Activated T-helper 1 cell treated with Interleukin-2 at 50 U/mL for 16 hours (primary cell): Measurements from ENCODE around the gene SLC15A1.
"Not testable (repeated sequence)": the region's sequence is repeated elsewhere in the genome, so short reads cannot be mapped to it uniquely, and the experiment has no call there.

Source experiments
- DNase-seq: peaks from one replicate; pipeline ENCODE4 v3.0.0-alpha.2; 2020; ENCODE audit warnings: low read depth

SLC15A1 gene

DNA sequence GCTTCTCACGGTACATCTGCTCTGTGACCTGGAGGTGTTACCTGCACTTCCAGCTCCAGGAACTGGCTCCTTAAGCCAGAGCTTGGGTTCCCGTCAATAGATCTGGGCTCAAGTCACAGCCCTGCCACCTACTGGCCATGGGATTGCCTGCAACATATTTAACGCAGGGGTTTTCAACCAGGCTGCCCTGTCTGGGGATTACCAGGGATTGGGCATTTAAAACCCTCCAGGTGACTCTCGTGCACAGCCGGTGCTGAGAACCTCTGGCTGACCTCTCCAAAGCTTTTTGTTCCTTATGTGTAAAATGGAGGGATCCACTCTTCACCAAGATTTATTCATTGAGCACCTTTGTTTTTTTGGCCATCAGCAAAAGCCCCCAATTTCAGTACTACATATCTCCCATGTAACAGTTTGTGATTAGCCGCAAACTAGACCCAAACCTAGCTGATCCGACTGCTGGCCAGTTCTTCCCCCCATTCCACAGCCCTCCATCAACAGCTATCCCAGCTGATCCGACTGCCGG is 98.9 kb downstream of the SLC15A1 start:
- DNase-seq = peak; percentile 36

DNA sequence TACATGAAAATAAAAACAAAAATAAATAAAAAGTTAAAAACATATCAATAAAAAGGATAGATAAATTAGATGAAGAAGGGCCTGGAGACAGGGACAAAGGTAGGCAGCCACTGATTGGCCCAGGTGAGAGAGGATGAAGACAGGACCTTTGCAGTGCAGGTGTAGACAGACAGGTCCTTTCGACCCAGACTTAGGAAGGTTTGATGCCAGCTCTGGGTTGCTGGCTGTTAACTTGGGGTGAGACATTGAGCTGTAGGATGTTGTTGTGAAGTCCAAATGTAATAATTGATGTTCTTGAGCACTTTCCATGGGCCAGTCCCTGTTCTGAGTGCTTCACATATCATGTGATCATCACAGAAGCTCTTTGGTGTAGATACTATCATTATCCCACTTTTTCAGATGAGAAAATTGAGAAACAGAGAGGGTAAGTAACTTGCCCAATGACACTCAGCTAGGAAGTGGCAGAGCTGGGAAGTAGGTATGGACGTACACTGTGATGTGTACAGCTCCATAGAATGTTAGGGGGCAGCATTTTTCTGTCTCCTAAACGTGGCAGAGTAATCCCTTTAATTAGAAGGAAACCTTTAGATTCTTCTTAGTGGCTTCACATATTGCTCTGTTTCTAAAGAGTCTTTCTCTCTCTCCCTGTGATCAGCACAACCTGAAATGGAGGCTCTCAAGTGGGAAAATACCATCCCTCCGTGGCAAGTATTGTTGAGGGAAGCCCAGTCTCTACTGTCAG is 99.6 kb downstream of the SLC15A1 start:
- no peak for DNase-seq

DNA sequence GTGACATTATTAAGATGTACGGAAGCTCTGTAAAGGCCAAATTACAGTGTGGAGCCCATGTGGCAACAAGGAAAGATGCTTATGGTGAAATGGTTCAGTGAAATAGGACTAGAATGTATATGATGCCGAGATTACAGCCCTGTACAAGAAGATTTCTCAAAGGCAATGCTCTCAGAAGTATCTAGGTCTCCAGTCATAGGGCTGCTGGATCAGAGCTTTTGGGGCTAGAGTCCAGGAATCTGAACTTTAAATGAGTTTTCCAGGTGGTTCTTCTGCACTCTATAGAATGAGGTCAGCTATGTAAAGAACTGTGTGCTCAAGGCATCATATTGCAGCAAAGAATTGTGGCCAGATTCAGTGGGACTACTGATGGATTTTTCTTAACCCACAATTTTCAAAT is 100.2 kb downstream of the SLC15A1 start:
- no peak for DNase-seq

DNA sequence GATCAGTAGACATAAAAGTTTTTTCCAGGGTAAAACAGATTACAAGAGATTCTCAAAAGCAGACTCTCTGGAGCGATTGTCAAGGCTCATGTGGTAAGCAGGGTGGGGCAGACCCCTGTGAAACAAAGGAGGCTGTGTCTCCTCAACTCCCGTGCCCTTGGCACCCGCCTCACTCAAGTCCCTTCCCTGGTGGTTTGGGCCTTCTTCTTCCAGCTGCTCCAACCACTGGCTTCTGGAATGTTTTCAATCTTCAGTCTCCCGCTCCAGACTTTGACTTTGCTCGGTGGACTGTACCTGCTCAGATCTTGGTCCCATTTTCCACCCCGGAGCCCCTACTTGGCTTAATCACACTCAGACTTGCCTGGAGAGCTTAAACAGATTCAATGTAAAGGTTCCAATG is 100.7 kb downstream of the SLC15A1 start:
- DNase-seq = no peak

DNA sequence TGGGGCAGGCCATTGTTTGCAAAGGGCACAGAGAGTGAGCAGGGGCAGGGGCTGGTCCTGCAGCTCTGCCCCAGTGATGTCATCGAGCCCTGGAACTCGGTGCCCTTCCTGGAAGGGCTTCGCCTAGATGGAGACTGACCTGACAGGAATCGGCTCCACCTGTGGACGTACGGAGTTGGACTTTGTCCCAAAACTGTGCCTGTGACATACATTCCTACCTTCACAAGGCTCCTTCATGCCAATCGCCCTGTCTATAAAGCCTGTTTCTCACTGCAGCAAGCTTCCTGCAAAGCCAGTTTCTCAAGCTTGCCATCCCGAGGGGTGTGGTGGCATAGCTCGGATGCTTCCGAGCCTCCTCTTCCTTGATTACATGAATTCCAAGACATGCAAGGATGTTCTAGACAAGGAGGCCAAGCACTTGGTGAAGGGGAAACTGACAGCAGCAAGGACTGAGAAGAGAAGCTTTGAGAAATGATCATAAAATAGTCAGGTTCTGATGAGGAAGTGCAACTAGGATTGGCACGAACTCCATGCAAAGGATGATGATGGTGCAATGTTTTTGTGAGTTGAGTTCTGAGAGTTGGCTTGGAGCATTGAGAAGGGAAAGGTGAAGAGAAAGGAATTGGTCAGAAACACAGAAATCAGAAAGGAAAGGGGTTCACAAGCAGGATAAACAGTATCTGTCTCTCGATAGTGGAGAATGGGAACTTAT is 101.9 kb downstream of the SLC15A1 start:
- no peak for DNase-seq

DNA sequence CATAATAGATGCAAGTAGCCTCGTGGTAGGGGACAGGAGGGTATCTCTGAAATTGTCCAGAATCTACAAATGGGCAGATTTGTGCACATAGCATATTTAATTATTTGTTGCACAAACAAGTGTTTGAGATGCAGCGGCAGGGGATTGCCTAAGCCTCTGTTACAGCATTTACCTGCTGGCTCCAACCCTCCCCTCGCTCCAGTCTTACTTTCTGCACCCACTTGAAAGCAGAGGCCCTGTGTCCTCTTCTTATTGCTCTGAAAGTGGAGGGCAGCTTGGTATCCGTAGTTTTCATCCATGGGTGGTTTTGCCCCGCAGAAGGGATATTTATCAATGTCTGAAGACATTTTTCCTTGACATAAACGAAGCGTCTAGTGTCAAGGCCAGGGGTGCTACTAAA is 102.6 kb downstream of the SLC15A1 start:
- DNase-seq = no peak

DNA sequence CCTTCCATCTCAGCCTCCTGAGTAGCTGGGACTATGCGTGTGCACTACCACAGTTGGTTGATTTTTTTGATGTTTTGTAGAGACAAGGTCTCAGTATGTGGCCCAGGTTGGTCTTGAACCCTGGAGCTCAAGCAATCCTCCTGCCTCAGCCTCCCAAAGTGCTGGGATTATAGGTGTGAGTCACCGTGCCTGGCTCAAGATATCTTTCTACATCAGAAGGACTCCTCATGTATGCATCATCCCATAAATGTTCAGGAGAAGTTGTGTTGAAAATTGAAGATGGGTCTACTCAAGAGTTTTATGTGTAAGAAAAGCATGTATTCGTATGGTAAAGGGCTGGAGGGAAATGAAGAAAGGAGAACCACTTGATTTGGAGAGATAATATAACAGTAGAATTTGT is 103.8 kb downstream of the SLC15A1 start:
- no peak for DNase-seq

DNA sequence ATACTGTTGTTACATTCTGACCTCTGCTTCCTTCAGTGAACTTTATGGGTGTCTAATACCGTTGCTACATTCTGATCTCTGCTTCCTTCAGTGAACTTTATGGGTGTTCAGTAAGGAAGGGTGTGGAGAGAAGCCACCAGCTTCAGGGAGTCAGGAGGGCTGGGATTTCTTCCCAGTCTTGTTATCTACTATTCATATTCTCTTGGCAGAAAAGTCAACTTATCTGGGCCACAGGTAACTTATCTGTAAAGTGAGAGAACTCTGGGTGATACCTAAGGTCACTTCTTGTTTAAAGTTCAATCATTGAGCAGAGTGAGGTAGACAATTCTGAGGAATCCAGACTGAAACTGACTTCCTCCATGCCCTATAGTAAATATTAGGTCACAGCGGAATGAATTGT is 104.3 kb downstream of the SLC15A1 start:
- DNase-seq = no peak

DNA sequence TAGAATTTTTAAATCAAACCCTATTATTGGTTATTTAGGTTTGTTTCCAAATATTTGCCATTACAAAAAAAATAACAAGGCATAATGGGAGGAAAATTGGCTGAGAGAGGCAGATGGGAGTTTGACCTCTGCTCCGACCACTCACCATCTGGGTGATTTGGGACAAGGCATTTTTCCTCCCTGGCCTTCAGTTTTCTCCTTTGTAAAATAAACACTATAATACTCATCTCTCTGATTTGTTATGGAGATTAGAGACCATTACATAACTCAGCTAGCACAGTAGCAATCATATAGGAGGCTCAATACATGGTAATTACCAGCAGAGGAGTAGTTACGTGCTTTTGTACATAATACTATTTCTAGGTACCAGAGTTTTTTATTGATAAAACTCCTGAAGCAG is 105.4 kb downstream of the SLC15A1 start:
- DNase-seq = no peak

DNA sequence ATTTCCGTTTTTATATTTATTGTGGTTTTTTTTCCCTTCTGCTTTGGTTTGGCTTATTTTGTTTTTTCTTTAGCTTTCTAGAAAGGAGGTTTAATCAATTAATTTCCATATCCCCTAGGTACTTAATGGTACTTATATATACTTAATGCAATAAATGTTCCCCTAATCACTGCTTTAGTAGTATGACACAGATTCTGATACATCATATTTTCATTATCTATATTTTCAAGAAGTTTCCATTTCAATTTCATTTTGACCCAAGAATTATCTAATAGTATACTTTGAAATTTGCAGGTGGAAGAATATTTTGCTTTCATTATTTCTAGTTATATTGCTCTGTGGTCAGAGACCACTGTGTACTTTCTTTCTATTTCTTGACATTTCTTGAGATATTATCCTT is 109.0 kb downstream of the SLC15A1 start:
- no peak for DNase-seq

DNA sequence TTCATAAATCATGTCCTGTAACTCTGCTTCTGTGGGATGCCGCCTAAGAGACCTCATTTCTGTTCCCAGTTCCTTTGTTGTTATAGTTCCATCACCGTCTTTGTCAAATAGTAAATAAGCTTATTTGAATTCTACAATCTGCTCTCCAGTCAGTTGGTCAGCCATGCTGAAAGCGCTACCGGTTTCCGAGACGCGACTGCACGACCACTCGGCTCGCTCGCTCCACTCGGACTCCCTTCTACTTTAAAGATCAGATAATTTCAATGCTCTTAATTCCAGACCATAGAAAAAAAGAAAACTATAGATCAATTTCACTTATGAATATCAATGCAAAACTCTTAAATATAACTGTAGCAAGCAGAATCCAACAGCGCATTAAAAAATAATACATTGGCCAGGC is 111.4 kb downstream of the SLC15A1 start:
- DNase-seq = no peak

DNA sequence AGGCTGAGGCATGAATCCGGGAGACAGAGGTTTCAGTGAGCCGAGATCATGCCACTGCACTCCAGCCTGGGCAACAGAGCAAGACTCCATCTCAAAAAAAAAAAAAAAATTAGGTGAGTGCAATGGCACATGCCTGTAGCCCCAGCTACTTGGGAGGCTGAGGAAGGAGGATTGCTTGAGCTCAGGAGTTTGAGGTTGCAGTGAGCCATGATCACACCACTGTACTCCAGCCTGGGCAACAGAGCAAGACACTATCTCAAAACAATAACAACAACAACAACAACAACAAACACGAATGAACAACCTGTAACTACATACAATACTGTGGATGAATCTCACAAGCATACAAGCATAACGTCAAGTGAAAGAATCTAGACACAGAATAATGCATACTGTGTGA is 112.7 kb downstream of the SLC15A1 start:
- DNase-seq = not testable (repeated sequence)

DNA sequence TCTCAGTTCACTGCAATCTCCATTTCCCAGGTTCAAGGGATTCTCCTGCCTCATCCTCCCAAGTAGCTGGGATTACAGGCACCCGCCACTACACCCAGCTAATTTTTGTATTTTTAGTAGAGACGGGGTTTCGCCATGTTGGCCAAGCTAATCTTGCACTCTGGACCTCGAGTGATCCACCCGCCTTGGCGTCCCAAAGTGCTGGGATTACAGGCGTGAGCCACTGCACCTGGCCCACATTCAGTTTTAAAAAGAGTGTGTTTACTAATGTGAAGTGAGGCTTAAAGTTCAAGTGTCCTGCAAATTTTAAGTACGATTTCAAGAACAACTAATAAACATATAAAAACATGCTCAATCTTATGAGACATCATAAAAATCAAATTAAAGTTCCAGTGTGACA is 114.1 kb downstream of the SLC15A1 start:
- DNase-seq = not testable (repeated sequence)
